GM21447 (cell line): ENCODE data around the gene VPS39.

Experiments
- ATAC-seq: cut with Tn5 transposase; IDR thresholded peaks from one replicate; pipeline ENCODE4 v1.9.1; 2021; ENCODE audit not compliant: unreplicated experiment

Gene VPS39

DNA sequence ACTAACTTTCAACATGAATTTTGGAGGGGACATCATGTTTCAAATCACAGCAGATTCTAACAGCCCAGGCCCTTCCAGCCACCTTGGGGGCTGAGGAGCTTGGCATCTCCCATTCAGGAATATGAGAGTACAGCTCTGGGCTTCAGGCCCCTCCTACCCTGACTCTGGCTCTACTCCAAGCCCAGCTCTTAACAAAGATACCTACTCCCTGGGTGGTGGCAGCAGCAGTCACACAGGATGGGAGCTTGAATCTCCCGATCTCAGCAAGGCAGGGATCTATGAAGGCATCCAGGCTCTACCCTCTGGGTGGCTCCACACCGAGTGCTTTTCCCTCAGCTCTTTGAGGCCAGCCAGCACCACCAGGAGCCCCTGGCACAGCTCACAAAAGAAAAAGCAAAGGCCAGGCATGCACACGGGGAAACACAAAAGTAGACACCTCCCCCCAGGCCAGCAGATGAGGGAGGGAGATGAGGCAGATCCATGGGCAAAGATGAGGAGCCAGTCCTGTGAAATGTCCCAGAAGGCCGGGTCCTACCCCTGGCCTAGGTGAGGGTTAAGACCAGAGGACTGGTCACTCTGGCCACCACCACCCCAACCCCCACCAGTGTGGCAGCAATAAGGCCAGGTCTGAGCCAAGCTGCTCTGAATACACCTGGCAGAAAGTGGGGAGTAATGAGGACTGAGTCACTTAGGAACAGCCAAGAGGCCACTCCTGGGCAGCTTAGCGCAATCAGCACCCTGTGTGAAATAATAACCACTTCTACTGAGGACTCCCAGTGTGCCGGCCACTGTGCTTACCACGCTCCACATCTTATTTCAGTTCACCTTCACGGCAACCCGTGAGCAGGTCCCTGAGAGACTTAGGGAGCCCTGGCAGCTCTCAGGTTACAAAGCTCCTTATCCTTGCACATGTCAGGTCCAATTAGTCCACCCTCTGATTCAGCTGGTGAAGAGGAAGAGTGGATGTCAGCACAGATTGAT is 76.0 kb downstream of the VPS39 start:
- ATAC-seq: no peak

DNA sequence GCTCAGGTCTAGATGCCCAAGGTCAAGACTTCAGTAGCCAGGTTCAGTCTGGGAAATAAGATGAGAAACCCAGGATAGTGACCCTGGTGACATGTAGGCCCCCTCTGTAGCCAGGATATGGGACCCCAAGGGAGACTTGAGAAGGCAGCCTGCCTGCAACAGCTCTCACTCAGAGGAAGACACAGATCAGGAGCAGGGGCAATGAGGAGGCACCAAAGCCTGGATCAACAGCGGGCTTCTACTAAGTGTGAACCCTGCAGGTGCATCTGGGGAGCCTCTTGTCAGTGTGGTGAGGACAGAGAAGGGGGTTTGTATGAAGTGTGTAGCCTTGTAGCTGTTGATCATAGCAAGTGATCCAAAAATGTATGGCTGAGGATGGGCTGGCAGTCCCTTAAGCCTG is 77.1 kb downstream of the VPS39 start:
- ATAC-seq: no peak

DNA sequence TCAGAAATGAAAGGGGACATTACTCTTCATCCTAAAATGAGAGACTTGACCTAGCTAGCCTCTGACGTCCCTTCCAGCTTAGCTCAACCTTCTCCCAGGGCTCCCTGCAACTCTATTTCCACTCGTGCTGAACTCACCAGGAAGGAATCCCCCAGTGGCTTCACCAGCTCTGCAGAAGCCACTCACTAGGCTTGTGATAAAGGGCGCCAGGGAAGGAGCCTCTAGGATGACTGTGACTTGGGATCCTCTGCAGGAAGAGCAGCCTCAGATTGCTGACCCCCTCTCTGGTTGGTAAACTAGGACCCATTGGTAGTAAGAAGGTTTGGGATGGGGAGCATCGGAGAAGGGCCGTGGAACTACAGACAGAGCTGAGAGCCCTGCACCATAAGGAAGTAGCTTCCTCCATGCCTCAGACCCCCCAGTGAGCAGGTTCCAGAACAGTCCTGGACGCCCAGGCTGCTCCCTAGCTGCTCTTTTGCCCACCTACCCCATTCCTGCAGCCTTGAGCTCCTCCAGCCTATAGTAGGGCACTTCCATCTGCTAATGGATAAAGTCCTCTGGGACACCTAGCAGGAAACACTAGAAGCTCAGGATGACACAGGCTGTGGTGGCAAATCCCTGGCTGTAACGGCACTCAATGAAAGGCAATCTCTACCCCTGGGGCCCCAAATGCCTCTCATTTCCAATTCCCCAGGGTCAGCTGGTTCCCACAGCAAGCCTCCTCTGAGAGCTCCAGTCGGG is 77.7 kb downstream of the VPS39 start:
- no peak for ATAC-seq

DNA sequence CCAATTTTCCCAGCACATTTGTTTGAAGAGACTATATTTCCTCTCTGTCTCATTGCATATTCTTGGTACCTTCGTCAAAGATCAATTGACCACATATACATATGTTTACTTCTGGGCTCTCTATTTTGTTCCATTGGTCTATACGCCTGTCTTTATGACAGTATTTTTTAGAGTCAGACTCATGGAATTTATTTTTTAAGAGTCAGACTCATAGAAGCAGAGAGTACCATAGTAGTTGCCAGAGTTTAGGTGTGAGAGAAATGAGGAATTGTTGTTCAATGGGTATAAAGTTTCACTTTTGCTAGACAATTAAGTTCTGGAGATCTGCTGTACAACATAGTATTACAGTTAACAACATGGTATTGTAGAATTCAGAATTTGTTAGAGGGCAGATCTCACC is 78.7 kb downstream of the VPS39 start:
- ATAC-seq: no peak

DNA sequence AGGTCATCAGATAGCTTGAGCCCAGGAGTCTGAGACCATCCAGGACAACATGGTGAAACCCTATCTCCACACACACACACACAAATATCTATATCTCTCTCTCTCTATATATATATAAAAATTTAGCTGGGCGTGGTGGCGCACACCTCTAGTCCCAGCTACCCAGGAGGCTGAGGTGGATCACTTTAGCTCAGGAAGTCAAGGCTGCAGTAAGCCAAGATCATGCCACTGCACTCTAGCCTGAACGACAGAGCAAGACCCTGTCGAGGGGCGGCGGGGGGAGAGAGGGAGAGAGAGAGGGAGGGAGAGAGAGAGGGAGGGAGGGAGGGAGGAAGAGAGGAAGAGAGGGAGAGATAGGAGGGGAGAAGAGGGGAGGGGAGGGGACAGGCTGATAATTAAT is 79.6 kb downstream of the VPS39 start:
- no peak for ATAC-seq

DNA sequence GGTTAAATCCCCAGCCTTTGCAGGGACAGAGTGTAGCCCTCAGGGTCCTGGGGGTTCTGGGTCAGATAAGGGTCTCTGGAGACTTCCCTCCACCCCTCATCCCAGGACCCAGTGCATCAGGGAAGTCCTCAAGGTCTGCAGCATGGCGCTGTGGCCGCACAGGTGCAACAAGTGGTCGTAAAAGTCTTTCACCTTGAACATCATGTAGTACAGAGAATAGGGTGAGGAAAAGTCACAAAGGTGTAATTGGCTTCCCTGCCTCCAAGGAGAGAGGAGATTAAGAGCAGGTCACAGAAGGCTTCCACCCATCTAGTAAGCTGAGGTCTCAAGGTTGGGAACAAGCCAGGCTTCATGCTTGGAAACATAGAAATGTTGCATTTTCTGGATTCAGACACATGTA is 84.6 kb downstream of the VPS39 start:
- ATAC-seq: no peak

DNA sequence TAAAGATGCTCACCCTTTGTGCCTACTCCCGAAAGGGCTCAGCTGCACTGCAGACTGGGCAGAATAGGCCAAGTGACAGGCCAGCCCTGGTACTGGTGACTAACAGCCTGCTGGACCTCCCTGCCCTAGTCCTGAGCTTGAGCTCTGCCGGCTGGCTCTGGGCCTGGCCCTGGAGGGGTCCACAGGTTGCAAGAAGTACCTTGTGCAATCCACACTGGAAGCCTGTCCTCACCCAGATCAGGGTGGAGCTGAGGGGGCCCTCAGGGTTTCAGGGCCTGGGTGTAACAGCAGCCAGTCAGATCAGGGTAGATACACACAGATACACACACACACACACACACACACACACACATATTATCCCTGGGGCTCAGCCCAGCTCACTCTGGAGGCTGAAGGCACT is 86.4 kb downstream of the VPS39 start:
- ATAC-seq: no peak

DNA sequence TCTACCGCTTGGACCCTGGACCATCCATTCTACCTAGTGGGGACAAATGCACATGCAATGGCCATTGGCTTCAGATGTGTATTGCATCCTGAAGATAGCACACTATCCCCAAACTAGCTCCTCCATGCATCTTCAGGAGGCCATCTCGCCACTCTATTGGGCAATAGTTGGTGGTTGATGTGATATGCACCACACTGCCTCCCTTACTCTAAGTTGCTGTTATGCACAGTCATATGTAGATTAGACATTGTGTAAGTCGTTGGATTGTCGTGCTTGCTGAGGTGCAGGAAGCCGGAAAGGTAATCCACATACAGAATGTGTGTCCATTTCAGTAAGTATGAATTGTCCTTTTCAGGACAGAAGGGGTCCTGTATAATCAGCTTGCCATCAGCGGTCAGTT is 87.1 kb downstream of the VPS39 start:
- no peak for ATAC-seq

DNA sequence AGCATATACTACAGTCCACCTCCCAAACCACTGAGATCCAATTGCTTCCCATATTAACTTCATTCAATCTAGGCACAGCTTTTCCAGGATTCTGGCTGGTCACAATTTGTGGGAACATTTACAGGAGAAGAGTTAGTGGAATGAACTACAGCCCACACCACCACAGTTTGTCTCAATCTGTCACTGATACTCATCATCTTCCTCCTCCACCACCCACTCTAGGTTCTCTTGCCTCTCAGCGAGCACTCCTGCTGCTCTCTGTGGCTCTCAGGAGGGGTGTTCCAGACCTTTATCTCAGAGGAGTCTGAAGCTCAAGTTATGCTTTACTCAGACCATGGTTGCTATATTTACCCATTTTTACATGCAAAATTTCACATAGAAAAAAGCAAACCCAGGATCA is 87.8 kb downstream of the VPS39 start:
- ATAC-seq: no peak

DNA sequence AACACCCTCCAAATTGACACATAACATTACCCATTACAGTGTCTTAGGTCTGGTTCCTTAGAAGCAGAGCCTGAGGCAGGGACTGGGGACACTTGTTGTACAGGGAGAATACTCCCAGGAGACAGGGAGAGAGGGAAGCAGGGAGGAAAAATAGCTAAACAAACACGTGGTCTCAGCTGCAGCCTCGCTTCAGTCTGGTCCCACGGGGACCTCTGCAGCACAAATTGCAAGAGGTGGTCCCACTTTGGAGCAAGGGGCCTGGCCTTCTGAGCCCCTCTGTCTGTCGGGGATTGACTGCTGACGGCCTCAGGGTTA is 88.7 kb downstream of the VPS39 start:
- ATAC-seq: no peak

DNA sequence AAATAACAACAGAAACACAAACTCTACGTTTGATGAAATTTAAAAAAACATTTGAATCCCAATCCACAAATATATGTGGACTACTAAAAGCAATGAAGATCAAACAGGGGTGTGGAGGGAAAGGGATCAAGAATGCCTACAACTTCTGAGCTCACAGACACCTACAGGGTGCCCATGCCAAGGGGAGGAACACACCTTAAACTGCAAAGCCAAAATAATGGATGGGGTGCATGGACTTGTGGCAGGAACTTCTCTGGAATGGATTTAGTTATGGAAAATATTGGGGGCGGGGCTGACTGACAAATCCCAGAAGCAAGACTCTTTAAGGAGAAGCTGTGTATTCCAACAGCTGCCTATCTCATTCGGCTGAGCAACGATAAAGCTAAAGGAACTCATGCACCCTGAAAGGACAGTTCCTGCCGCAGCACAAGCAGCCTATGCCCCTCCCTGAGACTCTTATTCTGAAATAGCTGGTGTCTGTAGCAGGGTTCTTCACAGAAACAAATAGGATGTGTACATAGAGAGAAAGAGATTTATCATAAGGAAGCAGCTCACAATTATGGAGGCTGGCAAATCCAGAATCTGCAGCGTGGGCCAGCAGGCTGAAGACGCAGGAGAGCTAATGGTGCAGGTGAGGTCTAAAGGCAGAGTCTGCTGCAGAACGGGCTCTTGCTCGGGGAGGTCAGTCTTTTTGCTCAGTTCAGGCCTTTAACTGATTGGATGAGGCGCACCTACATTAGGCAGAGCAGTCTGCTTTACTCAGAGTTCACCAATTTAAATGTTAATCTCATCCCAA is 89.3 kb downstream of the VPS39 start:
- ATAC-seq: no peak

DNA sequence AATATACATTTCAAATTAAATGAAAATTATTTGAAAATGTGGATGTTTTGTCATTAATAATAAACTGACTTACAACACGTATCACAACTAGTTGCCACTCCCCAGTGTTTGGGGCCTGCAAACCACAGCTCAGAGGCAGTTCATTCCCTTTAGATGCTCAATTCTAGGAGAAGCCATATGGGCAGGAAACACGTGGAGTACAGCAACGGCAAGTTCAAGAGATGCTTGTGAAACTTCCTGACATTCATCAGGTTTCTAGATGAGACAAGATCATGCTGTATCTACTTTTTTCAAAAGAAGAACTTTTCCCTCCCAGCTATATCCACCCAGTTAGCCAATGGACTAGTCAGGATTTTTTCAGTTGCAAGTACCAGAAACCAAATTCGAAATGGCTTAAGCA is 96.2 kb downstream of the VPS39 start:
- no peak for ATAC-seq

DNA sequence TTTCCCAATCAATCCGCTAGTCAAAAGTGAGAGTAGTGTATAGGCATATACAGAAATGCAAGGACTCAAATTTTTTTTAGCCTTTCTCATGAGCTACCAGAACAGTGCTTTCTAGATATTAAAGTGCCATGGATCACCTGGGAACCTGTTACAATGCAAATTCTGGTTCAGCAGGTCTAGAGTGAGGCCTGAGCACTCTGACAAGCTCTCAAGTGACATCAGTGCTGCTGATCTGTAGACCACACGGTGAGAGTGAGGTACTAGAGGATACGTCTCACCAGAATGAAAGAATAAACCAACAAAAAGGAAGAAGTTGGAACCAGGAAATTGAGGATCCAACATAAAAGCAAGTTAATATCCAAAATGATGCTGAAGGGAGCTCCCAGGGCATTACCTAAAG is 97.7 kb downstream of the VPS39 start:
- no peak for ATAC-seq

DNA sequence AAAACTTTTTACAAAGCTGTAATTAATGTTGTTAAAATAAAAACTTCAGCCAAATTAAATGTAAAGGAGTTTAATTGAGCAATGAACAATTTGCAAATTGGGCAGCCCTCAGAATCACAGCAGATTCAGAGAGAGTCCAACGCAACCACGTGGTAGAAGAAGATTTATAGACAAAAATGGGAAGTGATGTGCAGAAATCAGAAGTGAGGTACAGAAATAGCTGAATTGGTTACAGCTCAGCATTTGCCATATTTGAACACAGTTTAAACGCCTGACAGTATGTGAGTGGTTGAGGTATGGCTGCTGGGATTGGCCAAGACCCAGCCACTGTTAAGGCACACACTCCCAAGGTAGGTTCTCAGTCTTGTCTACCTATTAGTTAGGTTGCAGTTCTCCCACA is 99.3 kb downstream of the VPS39 start:
- ATAC-seq: no peak
